Calu3 (cell line): ENCODE results near the gene PIGQ. TPM values are rescaled to one million over a fixed set of nuclear protein-coding genes. Genes with fewer than 3 reads are reported as not detected.

Experiments used
- BruUV-seq: library from RNA; stranded (reverse); fragments of 400-500 nt; replicated peaks from 2 replicates; lab custom pipeline; 2021; lab: Mats Ljungman, UMichigan
- CTCF ChIA-PET: fragments of 300-600 bp; sonication (Branson Sonifier 250); formaldehyde crosslinking; loops from one replicate; lab custom pipeline; 2022; ENCODE audit warnings: antibody characterized with exemption; lab: Charles Lee
- DNase-seq: peaks from one replicate; pipeline ENCODE4 v3.0.0; 2022
- H3K27ac Mint-ChIP-seq: one replicate; pipeline ENCODE4 v1.8.0; 2022; ENCODE audit warnings: mixed read lengths; ENCODE audit not compliant: unreplicated experiment
- H3K27me3 Mint-ChIP-seq: one replicate; pipeline ENCODE4 v1.8.0; 2022; ENCODE audit warnings: mixed read lengths; ENCODE audit not compliant: unreplicated experiment
- H3K36me3 Mint-ChIP-seq: one replicate; pipeline ENCODE4 v1.8.0; 2022; ENCODE audit warnings: mild to moderate bottlenecking, moderate library complexity, mixed read lengths; ENCODE audit not compliant: insufficient read depth, unreplicated experiment
- H3K4me1 Mint-ChIP-seq: one replicate; pipeline ENCODE4 v1.8.0; 2022; ENCODE audit warnings: mild to moderate bottlenecking, low read depth, mixed read lengths; ENCODE audit not compliant: unreplicated experiment
- H3K4me3 Mint-ChIP-seq: one replicate; pipeline ENCODE4 v1.8.0; 2022; ENCODE audit warnings: mild to moderate bottlenecking, low read depth, moderate library complexity, mixed read lengths; ENCODE audit not compliant: unreplicated experiment
- H3K9me3 Mint-ChIP-seq: one replicate; pipeline ENCODE4 v1.8.0; 2022; ENCODE audit warnings: low read depth, mixed read lengths; ENCODE audit not compliant: unreplicated experiment
- intact Hi-C: fragments of 100-400 bp; cut with micrococcal nuclease; formaldehyde crosslinking; loops from one replicate; pipeline ENCODE4 v1.10.0; 2022; ENCODE audit not compliant: unreplicated experiment
- total RNA-seq: library from RNA; stranded (reverse); gene quantifications from 2 replicates; pipeline ENCODE4 v1.2.3, GENCODE V29; 2022
- TF ChIP-seq, protein P1 (sequence below): fragments of 200-600 bp; IDR thresholded peaks from one replicate; pipeline ENCODE4 v1.8.0; 2022; ENCODE audit warnings: antibody characterized with exemption; ENCODE audit not compliant: unreplicated experiment

PIGQ gene
- total RNA-seq, 1 experiment from 2014 or later = 101 TPM

DNA sequence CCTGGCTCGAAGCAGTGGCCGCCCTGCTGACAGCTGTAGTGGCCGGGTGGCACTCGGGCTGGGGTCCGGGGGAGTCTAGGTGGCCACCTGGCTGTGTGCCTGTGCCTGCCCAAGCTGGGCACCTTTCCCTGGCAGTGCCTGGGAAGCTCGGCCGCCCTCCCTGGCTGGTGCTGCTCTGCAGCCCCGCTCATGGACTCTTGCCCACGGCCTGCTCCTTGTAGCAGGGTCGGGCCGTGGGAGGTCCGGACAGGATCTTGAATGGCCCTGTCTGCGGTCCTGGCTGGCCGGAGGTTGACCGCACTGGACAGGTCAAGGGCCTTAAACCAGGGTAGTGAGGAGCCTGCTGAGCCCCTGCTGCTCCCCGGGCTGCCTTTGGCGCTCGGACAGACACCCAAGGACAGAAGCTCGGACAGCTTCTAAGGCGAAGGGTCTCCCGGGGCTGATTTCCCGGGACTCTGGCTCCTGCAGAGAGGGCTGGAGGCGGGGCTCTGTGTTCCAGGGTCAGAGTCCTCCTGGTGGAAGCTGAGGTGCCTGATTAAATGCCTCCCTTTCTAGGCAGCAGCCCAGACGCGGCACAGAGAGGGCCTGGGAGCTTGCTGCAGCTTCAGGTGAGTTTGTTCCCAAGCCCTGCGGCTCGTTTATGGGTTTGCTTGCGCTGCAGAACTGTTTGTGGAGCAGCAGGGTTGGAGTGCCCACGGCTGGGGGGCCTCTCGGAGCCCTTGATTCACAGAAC, 36.2 kb upstream of the PIGQ start:
- Mint-ChIP-seq H3K4me3 (peak overlapping the region; percentile 59), H3K4me1 (peaks cover 28% of the 10 kb centered on the region), H3K27me3 (no peaks in the 10 kb centered on the region), H3K36me3 (peaks cover 70% of the 10 kb centered on the region), H3K9me3 (no peaks in the 10 kb centered on the region), H3K27ac (no peak overlapping the region)
- TF ChIP-seq, protein P1, sequence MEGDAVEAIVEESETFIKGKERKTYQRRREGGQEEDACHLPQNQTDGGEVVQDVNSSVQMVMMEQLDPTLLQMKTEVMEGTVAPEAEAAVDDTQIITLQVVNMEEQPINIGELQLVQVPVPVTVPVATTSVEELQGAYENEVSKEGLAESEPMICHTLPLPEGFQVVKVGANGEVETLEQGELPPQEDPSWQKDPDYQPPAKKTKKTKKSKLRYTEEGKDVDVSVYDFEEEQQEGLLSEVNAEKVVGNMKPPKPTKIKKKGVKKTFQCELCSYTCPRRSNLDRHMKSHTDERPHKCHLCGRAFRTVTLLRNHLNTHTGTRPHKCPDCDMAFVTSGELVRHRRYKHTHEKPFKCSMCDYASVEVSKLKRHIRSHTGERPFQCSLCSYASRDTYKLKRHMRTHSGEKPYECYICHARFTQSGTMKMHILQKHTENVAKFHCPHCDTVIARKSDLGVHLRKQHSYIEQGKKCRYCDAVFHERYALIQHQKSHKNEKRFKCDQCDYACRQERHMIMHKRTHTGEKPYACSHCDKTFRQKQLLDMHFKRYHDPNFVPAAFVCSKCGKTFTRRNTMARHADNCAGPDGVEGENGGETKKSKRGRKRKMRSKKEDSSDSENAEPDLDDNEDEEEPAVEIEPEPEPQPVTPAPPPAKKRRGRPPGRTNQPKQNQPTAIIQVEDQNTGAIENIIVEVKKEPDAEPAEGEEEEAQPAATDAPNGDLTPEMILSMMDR = no peak
- CTCF ChIA-PET = interaction anchor here (0.6 to 1.2 kb wide), 5 partner anchors 14 to 171 kb away, joined by 3 to 8 read pairs (median 3); no protein-coding TSS in a partner anchor
- peak; percentile 69 for DNase-seq
- no TSS peak for BruUV-seq
- intact Hi-C loops = no loop called here

DNA sequence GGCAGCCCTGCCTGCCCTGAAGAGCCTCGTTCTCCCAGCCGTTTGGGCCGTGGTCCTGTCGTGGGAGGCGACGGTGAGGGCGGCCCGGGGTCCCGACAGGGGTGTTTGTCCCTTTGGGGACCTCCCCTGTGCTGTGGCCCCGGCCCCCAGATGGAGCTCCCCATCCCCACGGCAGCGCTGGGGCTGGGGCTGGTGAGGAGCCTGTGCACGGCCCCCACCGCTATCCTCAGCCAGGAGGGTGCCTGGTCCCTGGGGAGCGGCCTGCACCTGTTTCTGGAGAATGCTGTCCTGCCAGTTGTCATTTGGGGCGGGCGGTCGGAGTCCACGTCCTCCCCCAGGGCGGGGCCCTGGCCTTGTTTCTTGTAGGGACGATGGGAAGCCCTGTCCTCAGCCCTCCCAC, 35.6 kb upstream of the PIGQ start:
- Mint-ChIP-seq H3K4me3 (peak overlapping the region; percentile 59), H3K27ac (no peak overlapping the region), H3K4me1 (peaks cover 22% of the 10 kb centered on the region), H3K27me3 (no peaks in the 10 kb centered on the region), H3K36me3 (peaks cover 65% of the 10 kb centered on the region), H3K9me3 (no peaks in the 10 kb centered on the region)
- intact Hi-C loops = no loop called here
- no TSS peak for BruUV-seq
- peak; percentile 81 for DNase-seq
- TF ChIP-seq, protein P1 = no peak
- CTCF ChIA-PET = interaction anchor here (0.6 to 1.2 kb wide), 4 partner anchors 14 to 197 kb away, joined by 3 read pairs; no protein-coding TSS in a partner anchor

DNA sequence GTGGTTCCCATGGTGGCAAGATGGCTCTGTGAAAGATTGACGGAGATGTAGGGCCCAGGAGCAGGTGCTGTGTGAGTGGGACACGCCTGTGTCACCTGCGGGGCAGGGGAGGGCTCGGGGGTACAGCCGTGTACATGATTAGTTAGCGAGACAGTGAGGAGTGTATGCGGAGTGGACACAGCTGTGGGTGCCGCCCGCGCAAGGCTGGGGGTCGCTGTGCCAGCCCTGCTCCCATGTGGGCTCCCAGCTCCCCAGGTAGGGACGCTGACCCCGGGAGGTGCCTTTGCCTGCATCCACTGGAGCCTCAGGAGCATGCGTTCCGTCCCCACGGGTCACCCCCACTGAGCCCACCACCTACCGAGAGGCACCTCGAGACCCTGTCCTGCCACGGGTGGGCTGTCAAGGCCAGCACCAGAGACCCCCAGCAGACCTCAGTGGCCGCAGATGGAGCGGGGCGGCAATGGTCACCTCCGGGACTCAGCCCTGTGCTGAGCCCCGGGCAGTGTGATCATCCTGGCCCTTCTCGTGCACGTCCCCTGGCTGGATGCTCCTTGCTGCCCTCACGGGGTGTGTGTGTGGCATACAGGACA, 34.8 kb upstream of the PIGQ start:
- TF ChIP-seq, protein P1 = no peak
- Mint-ChIP-seq H3K4me1 (peaks cover 14% of the 10 kb centered on the region), H3K9me3 (no peaks in the 10 kb centered on the region), H3K27ac (no peak overlapping the region), H3K27me3 (no peaks in the 10 kb centered on the region), H3K4me3 (peak overlapping the region; percentile 49), H3K36me3 (peaks cover 58% of the 10 kb centered on the region)
- no TSS peak for BruUV-seq
- intact Hi-C loops = no loop called here
- CTCF ChIA-PET = interaction anchor here (1.2 kb wide), 1 partner anchor 54 kb away, joined by 3 read pairs; no protein-coding TSS in a partner anchor
- DNase-seq = no peak

DNA sequence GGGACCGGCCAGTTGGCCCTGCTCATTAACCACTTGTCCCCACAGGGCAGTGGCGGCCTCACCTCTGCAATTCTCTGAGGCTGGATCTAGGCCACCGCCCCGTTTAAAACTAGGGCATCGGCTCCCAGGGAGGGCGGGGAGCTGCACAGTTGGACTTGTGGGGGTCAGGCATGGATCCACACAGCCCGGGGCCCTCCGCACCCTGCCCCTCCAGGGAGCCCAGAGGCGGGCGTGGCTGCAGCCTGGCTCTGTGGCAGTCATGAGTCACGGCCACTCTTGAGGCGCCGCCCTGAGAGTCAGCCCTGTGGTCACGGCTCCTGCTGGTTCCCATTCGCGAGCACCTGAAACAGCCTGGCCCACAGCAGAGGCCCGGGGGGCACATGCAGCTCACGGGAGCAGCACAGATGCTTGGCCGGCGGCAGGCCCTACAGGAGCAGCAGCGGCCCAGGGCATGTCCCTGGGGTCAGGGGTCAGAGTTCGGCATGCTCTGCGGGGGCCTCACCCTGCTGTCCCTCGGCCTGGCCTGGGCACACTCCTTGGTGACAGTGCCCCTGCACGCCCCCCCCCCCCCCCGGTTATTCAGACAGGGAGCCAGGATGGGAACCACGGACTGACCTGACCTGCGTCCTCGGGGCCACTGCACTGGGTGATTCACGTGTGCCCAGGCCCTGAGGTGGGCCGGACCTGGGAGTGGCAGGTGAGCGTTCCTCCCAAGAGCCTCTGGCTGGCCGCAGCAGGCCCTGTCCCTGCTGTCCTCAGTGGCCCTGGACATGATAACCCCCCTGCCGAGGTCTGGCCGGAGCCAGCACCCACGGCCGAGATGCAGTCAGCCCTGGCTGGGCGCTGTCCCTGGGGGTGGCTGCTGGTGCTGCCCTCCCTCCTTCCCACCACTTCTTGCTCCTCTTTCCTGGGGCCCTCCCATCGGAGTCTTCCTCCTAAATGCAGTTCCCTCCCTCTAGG, 34.0 kb upstream of the PIGQ start:
- Mint-ChIP-seq H3K9me3 (no peaks in the 10 kb centered on the region), H3K27ac (no peak overlapping the region), H3K27me3 (no peaks in the 10 kb centered on the region), H3K36me3 (peaks cover 52% of the 10 kb centered on the region), H3K4me1 (peaks cover 8% of the 10 kb centered on the region), H3K4me3 (peak overlapping the region; percentile 49)
- CTCF ChIA-PET = no interaction called here
- peak; percentile 88 for DNase-seq
- intact Hi-C loops = no loop called here
- no TSS peak for BruUV-seq
- TF ChIP-seq, protein P1 = no peak
